Astrocyte (in vitro differentiated cells and primary cell): ENCODE results near the gene PAK2.

Experiments used
- EZH2 ChIP-seq: IDR thresholded peaks from 2 replicates; pipeline ENCODE4 v1.6.1; 2012; ENCODE audit warnings: mild to moderate bottlenecking, low read length, inconsistent platforms; ENCODE audit not compliant: insufficient read depth
- TF ChIP-seq, protein P1 (sequence below): IDR thresholded peaks from 2 replicates; pipeline ENCODE4 v1.5.1; 2011; ENCODE audit warnings: low read depth, mild to moderate bottlenecking, inconsistent platforms, low read length, moderate library complexity; ENCODE audit not compliant: insufficient read depth

DNA sequence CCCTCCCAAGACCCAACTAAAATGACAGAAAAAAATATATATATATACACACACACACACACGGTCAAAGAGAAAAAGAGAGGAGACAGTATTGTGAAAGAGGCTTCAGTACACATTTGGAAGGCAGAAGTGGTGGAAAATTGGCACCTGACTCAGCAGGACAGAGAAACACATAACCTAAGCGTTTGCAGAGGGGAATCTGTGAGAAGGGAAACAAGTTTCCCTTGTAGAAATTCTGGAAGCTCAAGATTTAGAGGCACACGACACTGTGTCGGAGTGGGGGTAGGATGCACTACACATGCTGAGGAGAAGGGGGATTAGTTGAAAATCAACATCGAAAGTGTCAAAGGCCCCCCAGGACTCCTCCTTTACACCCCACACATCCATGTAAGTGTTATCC, 53.1 kb downstream of the PAK2 start:
- TF ChIP-seq, protein P1, sequence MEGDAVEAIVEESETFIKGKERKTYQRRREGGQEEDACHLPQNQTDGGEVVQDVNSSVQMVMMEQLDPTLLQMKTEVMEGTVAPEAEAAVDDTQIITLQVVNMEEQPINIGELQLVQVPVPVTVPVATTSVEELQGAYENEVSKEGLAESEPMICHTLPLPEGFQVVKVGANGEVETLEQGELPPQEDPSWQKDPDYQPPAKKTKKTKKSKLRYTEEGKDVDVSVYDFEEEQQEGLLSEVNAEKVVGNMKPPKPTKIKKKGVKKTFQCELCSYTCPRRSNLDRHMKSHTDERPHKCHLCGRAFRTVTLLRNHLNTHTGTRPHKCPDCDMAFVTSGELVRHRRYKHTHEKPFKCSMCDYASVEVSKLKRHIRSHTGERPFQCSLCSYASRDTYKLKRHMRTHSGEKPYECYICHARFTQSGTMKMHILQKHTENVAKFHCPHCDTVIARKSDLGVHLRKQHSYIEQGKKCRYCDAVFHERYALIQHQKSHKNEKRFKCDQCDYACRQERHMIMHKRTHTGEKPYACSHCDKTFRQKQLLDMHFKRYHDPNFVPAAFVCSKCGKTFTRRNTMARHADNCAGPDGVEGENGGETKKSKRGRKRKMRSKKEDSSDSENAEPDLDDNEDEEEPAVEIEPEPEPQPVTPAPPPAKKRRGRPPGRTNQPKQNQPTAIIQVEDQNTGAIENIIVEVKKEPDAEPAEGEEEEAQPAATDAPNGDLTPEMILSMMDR: no peak
- no peak for TF ChIP-seq EZH2
